Esophagus squamous epithelium (tissue), 5 donors: ENCODE measurements around the gene CHIC2. TPM values are rescaled to one million over a fixed set of nuclear protein-coding genes. Genes with fewer than 3 reads are reported as not detected.

Source experiments
- DNase-seq: peaks from one replicate; lab custom pipeline; 2025; lab: John Stamatoyannopoulos, UW
- H3K27ac ChIP-seq, 4 donors: fragments of 200-600 bp; sonication (generic); one replicate each; pipeline ENCODE4 v1.5.1; 2016 to 2019; ENCODE audit warnings: mild to moderate bottlenecking in 1 of 4
- H3K27me3 ChIP-seq, 4 donors: fragments of 200-600 bp; sonication (generic); 1 replicate in 3 of 4; 2 replicates in 1 of 4; pipeline versions ENCODE4 v1.5.1 to v1.6.0; 2017 to 2021; ENCODE audit warnings: antibody characterized with exemption in 1 of 4
- H3K36me3 ChIP-seq, 3 donors: fragments of 200-600 bp; sonication (generic); one replicate each; pipeline ENCODE4 v1.5.1; 2016 to 2019
- H3K4me1 ChIP-seq, 3 donors: fragments of 200-600 bp; sonication (generic); one replicate each; pipeline ENCODE4 v1.5.1; 2017 to 2019
- H3K4me3 ChIP-seq, 4 donors: fragments of 200-600 bp; sonication (generic); 1 replicate in 3 of 4; 2 replicates in 1 of 4; pipeline ENCODE4 v1.5.1; 2016 to 2019; ENCODE audit warnings: mild to moderate bottlenecking in 2 of 4, moderate library complexity in 1 of 4
- H3K9me3 ChIP-seq, 3 donors: fragments of 200-600 bp; sonication (generic); one replicate each; pipeline ENCODE4 v1.5.1; 2016 to 2019
- POLR2A ChIP-seq, 4 donors: fragments of 450-650 bp; IDR thresholded peaks; one replicate each; pipeline ENCODE4 v1.6.1; 2017; ENCODE audit warnings: antibody characterized with exemption in 4 of 4, mild to moderate bottlenecking in 4 of 4, moderate library complexity in 3 of 4
- WGBS, 2 donors: methylation state at CpG; one replicate each; pipeline ENCODE4 v1.1.5; 2018; 5-methylcytosine and 5-hydroxymethylcytosine counted together
- intact Hi-C: fragments of 100-400 bp; cut with DNase I; formaldehyde crosslinking; loops from one replicate; pipeline ENCODE4 v1.15.0; 2022
- total RNA-seq, 4 donors: library from RNA; depleted of rRNA; stranded (reverse); fragments of >200 nt; gene quantifications; one replicate each; pipeline ENCODE4 v1.1.0, GENCODE V29; 2016
- TF ChIP-seq, protein P1 (sequence below), 6 experiments: fragments of 450-650 bp in 4 of 6; fragments of 200-600 bp in 2 of 6; sonication (generic) in 2 of 6; IDR thresholded peaks; one replicate each; pipeline ENCODE4 v1.5.1; 2016 to 2019; ENCODE audit warnings: antibody characterized with exemption in 6 of 6, mild to moderate bottlenecking in 4 of 6, moderate library complexity in 4 of 6
- donor health status: DM: yes; HTN: yes; CAD: no.

Gene CHIC2
- total RNA-seq, 4 donors from 2014 or later = 40.4 to 56.0 (median 44.7) TPM

- intact Hi-C loops = no loop called here
- Histone ChIP-seq H3K4me1 (peaks cover 0 to under 1% (median under 1%) of the 10 kb centered on the region in 3 donors), H3K9me3 (no peaks in the 10 kb centered on the region), H3K4me3 (no peak overlapping the region), H3K27ac (no peak overlapping the region), H3K27me3 (no peaks in the 10 kb centered on the region), H3K36me3 (no peaks in the 10 kb centered on the region)
- TF ChIP-seq POLR2A (IDR thresholded peaks at IDR 0.05) = no peak
- TF ChIP-seq, protein P1, sequence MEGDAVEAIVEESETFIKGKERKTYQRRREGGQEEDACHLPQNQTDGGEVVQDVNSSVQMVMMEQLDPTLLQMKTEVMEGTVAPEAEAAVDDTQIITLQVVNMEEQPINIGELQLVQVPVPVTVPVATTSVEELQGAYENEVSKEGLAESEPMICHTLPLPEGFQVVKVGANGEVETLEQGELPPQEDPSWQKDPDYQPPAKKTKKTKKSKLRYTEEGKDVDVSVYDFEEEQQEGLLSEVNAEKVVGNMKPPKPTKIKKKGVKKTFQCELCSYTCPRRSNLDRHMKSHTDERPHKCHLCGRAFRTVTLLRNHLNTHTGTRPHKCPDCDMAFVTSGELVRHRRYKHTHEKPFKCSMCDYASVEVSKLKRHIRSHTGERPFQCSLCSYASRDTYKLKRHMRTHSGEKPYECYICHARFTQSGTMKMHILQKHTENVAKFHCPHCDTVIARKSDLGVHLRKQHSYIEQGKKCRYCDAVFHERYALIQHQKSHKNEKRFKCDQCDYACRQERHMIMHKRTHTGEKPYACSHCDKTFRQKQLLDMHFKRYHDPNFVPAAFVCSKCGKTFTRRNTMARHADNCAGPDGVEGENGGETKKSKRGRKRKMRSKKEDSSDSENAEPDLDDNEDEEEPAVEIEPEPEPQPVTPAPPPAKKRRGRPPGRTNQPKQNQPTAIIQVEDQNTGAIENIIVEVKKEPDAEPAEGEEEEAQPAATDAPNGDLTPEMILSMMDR (IDR thresholded peaks at IDR 0.05) = no peak
- no peak for DNase-seq
Observed at GRCh38 chr4:54076673-54077072, 12.3 kb upstream of the CHIC2 start.

GRCh38 chr4:54074381-54074780 is 10.0 kb upstream of the CHIC2 start:
- H3K36me3 ChIP-seq = no peaks in the 10 kb centered on the region
- DNase-seq = no peak
- intact Hi-C loops = no loop called here
- no peak overlapping the region for H3K27ac ChIP-seq
- no peak for TF ChIP-seq POLR2A (IDR thresholded peaks at IDR 0.05)
- TF ChIP-seq, protein P1 (IDR thresholded peaks at IDR 0.05) = no peak
- no peak overlapping the region for H3K4me3 ChIP-seq
- H3K4me1 ChIP-seq = no peaks in the 10 kb centered on the region
- H3K27me3 ChIP-seq = no peaks in the 10 kb centered on the region
- no peaks in the 10 kb centered on the region for H3K9me3 ChIP-seq

GRCh38 chr4:54073271-54073880 is 9.0 kb upstream of the CHIC2 start:
- TF ChIP-seq, protein P1 (IDR thresholded peaks at IDR 0.05) = no peak
- no peak for TF ChIP-seq POLR2A (IDR thresholded peaks at IDR 0.05)
- H3K9me3 ChIP-seq = no peaks in the 10 kb centered on the region
- H3K4me1 ChIP-seq = no peaks in the 10 kb centered on the region
- no peaks in the 10 kb centered on the region for H3K36me3 ChIP-seq
- H3K27me3 ChIP-seq = no peaks in the 10 kb centered on the region
- no peak for DNase-seq
- no peak overlapping the region for H3K27ac ChIP-seq
- no peak overlapping the region for H3K4me3 ChIP-seq
- intact Hi-C loops = no loop called here
- 91 to 93% methylated on average over 2 of the region's 2 CpGs for WGBS, 2 donors

GRCh38 chr4:54067166-54067565 is 2.8 kb upstream of the CHIC2 start:
- intact Hi-C loops = no loop called here
- 12 to 32% methylated on average over 5 of the region's 5 CpGs for WGBS, 2 donors
- no peaks in the 10 kb centered on the region for H3K36me3 ChIP-seq
- TF ChIP-seq POLR2A (IDR thresholded peaks at IDR 0.05) = no peak
- TF ChIP-seq, protein P1 (IDR thresholded peaks at IDR 0.05) = no peak
- peaks cover 27 to 41% (median 34%) of the 10 kb centered on the region in 3 donors for H3K4me1 ChIP-seq
- H3K27me3 ChIP-seq = no peaks in the 10 kb centered on the region
- H3K4me3 ChIP-seq = no peak overlapping the region
- peak overlapping the region; percentile 95 to 98 (median 97) for H3K27ac ChIP-seq
- no peak for DNase-seq
- no peaks in the 10 kb centered on the region for H3K9me3 ChIP-seq

GRCh38 chr4:54066718-54067129 is 2.3 kb upstream of the CHIC2 start:
- no peak overlapping the region for H3K4me3 ChIP-seq
- H3K36me3 ChIP-seq = no peaks in the 10 kb centered on the region
- TF ChIP-seq, protein P1 (IDR thresholded peaks at IDR 0.05) = no peak
- no peak for TF ChIP-seq POLR2A (IDR thresholded peaks at IDR 0.05)
- peak overlapping the region; percentile 95 to 98 (median 97) for H3K27ac ChIP-seq
- 43% methylated on average over 2 of the region's 2 CpGs for WGBS, 2 donors
- H3K4me1 ChIP-seq = peaks cover 28 to 45% (median 35%) of the 10 kb centered on the region in 3 donors
- no peaks in the 10 kb centered on the region for H3K27me3 ChIP-seq
- no peaks in the 10 kb centered on the region for H3K9me3 ChIP-seq
- DNase-seq = no peak
- intact Hi-C loops = no loop called here
